NCI-H82 treated with DMSO at 0.1 percent for 48 hours (cell line): ENCODE measurements around the gene SBK2.

ENCODE experiments used
- DNase-seq: peaks from one replicate; lab custom pipeline; 2025; ENCODE audit not compliant: unreplicated experiment; lab: John Stamatoyannopoulos, UW

The SBK2 gene

DNA sequence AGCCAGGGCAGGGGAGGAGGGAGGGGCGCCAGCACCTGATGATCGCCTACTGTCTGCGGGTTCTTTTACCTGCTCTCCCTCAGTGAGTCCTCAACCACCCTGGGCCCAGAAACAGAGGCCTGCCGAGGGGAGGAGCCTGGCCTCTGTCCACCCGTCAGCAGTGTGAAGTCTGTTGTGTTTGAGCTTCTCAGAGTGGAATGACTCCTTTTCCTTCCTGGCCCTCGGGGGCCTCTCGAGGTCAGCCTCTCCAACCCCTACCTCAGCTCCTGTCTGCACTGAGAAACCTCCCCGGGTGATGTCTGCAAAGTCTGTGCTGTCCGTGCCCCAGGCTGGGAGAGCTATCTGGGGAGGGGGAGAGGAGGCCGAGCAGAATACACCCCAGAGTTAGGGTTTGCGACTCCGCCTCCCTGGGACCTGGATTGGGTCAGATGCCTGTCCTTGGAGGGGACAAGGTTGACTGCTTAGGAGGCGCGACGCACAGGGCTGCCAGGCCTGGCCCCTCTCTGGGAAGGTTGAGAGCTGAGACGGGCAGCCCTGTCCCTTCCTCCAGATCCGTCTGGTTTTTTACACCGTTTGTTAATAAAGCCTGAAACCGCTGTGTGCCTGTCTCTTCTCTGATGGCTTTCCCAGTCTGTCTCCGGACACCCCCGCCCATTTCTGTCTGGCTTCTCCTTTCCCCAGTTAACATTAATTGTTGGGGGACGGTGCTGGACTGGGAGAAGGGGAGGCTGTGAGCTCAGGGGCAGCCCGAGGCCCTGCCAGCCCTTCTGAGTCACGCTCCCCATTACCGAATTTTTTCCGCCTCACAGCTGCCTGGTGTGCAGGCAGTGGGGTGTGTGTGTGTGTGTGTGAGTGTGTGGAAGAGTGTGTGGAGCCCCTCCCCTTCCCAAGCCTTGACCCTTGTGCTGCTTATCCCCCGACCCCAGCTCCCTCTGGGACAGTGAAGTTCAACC is 49.7 kb downstream of the SBK2 start:
- DNase-seq: no peak

DNA sequence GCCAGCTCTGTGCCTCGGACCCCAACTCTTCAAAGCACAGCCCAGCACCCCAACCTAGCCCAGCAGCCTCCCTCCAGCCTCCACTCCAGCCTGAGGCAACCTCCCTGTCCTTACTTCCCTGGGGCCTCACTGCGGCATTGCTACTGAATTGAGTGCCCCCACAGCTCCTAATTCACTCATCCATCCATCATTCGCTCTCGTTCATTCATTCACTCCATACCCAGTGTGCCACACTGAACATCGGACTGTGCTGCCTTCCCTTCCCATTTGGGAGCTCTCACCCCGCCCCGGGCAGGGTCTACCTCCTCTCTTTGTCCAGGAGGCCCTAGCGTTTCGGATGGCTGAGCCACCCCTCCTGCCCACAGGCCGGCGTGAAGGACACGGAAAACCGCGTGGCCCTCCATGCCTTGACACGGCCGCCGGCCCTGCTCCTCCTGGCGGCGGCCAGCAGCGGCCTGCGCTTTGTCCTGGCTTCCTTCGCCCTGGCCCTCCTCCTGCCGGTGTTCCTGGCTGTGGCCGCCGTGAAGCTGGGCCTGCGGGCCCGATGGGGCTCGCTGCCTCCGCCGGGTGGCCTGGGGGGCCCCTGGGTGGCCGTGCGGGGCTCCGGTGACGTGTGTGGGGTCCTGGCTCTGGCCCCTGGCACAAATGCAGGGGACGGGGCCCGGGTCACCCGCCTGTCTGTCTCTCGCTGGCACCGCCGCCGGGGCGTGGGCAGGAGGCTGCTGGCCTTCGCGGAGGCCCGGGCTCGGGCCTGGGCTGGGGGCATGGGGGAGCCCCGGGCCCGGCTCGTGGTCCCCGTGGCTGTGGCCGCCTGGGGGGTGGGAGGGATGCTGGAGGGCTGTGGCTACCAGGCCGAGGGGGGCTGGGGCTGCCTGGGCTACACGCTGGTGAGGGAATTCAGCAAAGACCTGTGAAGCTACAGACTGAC is 50.6 kb downstream of the SBK2 start:
- no peak for DNase-seq

DNA sequence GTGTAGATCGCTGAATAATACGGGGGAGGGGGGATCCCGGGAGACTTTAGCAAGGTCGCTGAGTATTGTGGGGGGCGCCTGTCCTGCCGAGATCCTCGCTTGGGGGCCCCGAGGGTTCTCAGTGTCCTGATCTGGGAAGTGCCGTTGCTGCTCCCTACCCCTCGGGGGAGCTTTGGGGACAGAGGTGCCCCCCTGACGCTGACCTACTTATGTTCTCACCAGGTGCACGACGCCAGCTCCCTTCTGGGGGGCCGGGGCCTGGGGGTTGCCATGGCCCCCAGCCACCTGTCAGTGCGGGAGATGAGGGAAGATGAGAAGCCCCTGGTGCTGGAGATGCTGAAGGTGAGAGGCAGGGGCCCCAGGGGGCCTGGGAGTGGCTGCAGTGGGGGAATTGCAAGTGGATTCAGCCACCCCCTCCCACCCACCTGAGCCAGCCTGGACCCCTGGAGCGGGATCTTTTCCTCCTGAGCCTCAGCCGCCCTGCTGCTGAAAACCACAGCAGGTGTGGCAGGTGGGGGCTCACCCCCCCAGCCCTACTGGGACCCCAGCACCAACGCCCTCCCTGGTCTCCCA is 51.4 kb downstream of the SBK2 start:
- no peak for DNase-seq

DNA sequence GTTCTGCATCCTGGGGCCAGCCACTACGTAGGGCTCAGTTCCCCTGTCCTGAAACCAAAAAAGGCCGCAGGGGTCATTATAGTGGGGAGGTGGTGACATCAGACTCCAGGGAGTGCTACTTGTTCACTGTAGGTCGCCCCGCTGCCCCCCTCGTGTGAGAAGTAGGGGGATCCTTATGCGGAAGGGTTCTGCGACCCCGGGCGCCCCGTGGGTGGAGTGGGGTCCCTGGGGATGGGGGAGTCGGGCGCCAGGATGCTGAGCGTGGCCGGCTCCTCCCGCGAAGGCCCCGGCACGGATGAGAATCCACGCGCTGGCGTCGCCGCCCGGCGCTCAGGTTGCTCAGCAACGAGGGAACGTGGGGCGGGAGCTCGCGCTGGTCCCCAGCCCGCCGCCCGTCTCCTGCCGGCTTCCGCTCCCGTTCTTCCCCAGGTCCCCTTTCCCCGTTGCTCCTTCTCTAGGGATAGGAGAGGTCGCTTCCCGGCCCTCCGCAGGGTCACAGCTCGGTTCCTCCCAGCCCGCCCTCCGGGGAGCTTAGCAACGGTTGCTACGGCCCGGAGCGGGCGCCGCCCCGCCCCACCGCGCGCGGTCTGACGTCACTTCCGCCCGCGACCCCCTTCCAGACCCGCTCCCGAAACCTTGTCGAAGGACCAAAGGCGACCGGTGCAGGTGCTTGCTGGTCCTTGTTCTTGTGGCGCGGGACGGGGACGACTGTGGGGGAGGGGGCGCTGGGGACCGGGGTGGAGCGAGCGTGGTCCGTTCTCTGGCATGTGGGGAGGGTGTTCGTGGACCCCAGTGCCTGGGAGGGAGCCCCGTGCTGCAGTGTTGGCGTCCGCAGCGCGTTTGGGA is 52.1 kb downstream of the SBK2 start, which contains the start of gene NAT14:
NAT14 (plus strand) TSS at position 596 of the 846 bp plus-strand sequence. CDS start 521 bp downstream, outside the sequence.
- DNase-seq: peak; percentile 54

DNA sequence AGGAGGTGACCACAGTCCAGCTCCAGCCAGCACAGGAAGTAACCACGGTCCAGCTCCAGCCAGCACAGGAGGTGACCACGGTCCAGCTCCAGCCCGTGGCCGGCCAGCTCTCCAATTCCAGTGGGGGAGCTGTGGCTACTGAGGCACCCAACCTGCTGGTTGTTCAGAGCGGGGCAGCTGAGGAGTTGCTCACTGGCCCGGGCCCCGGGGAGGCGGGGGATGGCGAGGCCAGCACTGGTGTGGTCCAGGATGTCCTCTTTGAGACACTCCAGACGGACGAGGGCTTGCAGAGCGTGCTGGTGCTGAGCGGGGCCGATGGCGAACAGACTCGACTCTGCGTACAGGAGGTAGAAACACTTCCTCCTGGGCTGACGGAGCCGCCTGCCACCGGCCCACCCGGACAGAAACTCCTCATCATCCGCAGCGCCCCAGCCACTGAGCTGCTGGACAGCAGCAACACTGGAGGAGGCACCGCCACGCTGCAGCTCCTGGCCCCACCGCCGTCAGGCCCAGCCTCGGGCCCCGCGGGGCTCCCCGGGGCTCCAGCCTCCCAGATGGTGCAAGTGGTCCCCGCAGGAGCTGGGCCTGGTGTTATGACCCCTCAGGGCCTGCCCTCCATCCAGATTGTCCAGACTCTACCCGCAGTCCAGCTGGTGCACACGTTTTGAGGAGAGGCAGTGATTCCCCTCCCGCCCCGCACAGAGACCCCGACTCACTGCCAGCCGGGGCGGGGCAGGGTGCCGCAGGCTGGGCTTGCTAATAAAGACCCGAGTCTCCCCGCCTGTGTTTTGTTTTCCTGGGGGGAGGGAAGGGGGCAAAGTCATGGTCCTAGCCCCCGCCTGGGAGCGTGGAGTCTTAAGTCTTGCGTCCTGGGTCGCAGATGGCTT is 53.0 kb downstream of the SBK2 start:
- DNase-seq: no peak

GRCh38 chr19:55482967-55483705 is 53.8 kb downstream of the SBK2 start:
- DNase-seq: no peak

DNA sequence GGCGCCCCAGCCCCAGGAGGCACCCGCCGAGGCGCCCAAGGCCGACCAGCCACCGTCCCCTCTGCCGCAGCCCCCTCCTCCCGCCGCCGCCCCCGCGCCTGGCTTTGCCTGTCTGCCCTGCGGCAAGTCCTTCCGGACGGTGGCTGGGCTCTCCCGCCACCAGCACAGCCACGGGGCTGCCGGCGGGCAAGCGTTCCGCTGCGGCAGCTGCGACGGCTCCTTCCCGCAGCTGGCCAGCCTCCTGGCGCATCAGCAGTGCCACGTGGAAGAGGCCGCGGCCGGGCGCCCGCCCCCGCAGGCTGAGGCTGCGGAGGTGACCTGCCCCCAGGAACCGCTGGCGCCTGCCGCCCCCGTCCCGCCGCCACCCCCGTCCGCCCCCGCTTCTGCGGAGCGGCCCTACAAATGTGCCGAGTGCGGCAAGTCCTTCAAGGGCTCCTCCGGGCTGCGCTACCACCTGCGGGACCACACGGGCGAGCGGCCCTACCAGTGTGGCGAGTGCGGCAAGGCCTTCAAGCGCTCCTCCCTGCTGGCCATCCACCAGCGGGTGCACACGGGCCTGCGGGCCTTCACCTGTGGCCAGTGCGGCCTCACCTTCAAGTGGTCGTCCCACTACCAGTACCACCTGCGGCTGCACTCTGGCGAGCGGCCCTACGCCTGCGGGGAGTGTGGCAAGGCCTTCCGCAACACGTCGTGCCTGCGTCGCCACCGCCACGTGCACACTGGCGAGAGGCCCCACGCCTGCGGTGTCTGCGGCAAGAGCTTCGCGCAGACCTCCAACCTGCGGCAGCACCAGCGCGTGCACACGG is 54.6 kb downstream of the SBK2 start:
- DNase-seq: no peak

GRCh38 chr19:55481794-55482155 is 55.2 kb downstream of the SBK2 start:
- DNase-seq: no peak

- no peak for DNase-seq
Observed at GRCh38 chr19:55481148-55481793, 55.7 kb downstream of the SBK2 start.

DNA sequence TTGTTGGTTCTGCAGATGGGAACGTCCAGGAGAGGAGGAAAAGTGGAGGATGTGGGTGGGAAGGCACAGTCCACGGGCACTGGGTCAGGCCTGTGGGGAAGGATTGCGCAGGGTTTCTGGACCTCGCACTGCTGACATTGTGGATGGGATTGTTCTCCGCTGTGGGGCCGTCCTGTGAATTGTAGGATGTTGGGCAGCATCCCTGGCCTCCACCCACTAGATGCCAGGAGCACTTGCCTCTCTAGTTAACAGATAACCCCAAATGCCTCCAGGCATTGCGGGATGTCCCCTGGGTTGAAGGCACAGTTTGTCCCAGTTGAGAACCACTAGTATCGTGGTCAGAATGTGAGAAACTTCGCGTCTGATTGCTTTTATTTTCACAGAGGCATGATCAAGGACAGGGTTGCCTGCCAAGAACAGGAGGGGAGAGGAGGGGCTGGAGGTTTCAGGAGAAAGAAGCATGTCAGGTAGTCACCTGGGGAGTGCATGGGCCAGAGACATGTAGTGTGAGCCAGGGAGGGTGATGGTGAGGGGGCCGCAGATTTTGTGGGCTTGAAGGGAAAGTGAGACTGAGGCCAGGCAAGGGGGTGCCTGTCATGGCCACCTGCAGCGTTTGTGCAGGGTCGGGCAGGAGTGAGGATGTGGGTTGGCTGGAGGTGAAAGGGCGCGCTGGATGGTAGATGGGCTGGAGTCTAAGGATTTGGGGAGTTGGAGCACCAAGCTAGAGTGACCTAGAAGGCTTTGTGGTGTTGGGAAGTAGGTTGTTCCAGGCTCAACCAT is 57.3 kb downstream of the SBK2 start:
- no peak for DNase-seq

DNA sequence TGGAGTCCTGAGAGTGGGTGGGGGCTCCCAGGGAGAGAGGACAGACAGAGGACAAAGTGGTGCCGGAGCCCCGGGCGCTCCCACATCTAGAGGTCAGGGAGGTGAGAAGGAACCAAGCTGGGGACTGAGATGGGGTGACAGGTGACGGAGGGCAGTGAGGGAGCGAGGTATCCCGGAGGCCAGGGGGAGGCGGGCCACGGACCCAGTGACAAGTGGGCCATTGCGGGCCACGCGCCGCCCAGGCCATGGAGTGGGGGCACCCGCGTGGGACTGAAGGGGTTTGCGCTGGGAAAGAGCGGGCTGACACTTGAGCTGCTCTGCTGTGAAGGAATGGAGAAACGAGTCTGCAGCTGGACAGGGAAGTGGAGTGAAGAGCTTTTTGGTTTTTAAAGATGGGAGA is 57.9 kb downstream of the SBK2 start:
- no peak for DNase-seq
